Activated CD8-positive, alpha-beta T cell treated with anti-CD3 and anti-CD28 coated beads, Interleukin-2, amount 10 ng/mL, durations not matched to agents 7 days and 5 days (primary cell): ENCODE data around the gene MYO7B. TPM values are rescaled to one million over a fixed set of nuclear protein-coding genes. Genes with fewer than 3 reads are reported as not detected.

Experiments
- ATAC-seq: fragments of 150-1000 bp; cut with Tn5 transposase; one replicate; pipeline ENCODE4 v1.10.0; 2021; ENCODE audit warnings: moderate library complexity
- CTCF ChIA-PET: fragments of 350-600 bp; sonication (Branson Sonifier 250); formaldehyde crosslinking; loops from one replicate; lab custom pipeline; 2021; ENCODE audit warnings: antibody characterized with exemption; lab: Charles Lee
- POLR2A ChIA-PET: fragments of 350-600 bp; sonication (Branson Sonifier 250); formaldehyde crosslinking; loops from one replicate; lab custom pipeline; 2021; ENCODE audit warnings: antibody characterized with exemption; lab: Charles Lee
- DNase-seq: peaks from one replicate; pipeline ENCODE4 v3.0.0-alpha.2; 2020
- H3K27ac Mint-ChIP-seq: one replicate; pipeline ENCODE4 v1.8.0; 2021; ENCODE audit warnings: mild to moderate bottlenecking, mixed read lengths
- H3K27me3 Mint-ChIP-seq: one replicate; pipeline ENCODE4 v1.8.0; 2021; ENCODE audit warnings: low read depth, mixed read lengths
- H3K36me3 Mint-ChIP-seq: one replicate; pipeline ENCODE4 v1.8.0; 2021; ENCODE audit warnings: low read depth, mixed read lengths
- H3K4me1 Mint-ChIP-seq: one replicate; pipeline ENCODE4 v1.8.0; 2021; ENCODE audit warnings: low read depth, mixed read lengths
- H3K4me3 Mint-ChIP-seq: one replicate; pipeline ENCODE4 v1.8.0; 2021; ENCODE audit warnings: mild to moderate bottlenecking, mixed read lengths
- H3K9me3 Mint-ChIP-seq: one replicate; pipeline ENCODE4 v1.8.0; 2022; ENCODE audit warnings: mixed read lengths; ENCODE audit not compliant: insufficient read depth
- total RNA-seq, 2 experiments: library from RNA; stranded (reverse); gene quantifications; one replicate each; pipeline ENCODE4 v1.2.3, GENCODE V29; 2021

The MYO7B gene
- total RNA-seq, 2 experiments from 2014 or later, result 0.82 to 1.2 TPM

- H3K4me1 Mint-ChIP-seq, result peaks cover 3% of the 10 kb centered on the region
Measured at GRCh38 chr2:127591221-127591923, 55.9 kb downstream of the MYO7B start.

GRCh38 chr2:127592761-127593227 lies 57.3 kb downstream of the MYO7B start:
- Mint-ChIP-seq H3K27ac (no peak overlapping the region), H3K4me1 (peaks cover 3% of the 10 kb centered on the region), H3K9me3 (no peaks in the 10 kb centered on the region), H3K4me3 (no peak overlapping the region), H3K27me3 (peaks cover 2% of the 10 kb centered on the region), H3K36me3 (no peaks in the 10 kb centered on the region)
- ChIA-PET POLR2A (interaction anchor here (0.5 kb wide), 1 partner anchor 852 kb away, joined by 3 read pairs; no protein-coding TSS in a partner anchor), CTCF (interaction anchor here (0.8 to 5.2 kb wide), 3 partner anchors 10 to 58 kb away, joined by 3 to 174 read pairs (median 48); no protein-coding TSS in a partner anchor)
- ATAC-seq (no peak), DNase-seq (no peak)

More at GRCh38 chr2:127591221-127591923, 55.9 kb downstream of the MYO7B start:
- H3K4me3 Mint-ChIP-seq, result no peak overlapping the region
- CTCF ChIA-PET, result interaction anchor here (0.6 to 5.2 kb wide), 56 partner anchors 8 to 710 kb away, joined by 3 to 174 read pairs (median 5); partner anchors contain the start of genes GPR17, IWS1, LIMS2 and MAP3K2
- H3K27me3 Mint-ChIP-seq, result peaks cover 2% of the 10 kb centered on the region
- H3K36me3 Mint-ChIP-seq, result no peaks in the 10 kb centered on the region
- ATAC-seq (peak; percentile 94), DNase-seq (peak; percentile 75)
- no peaks in the 10 kb centered on the region for H3K9me3 Mint-ChIP-seq
- POLR2A ChIA-PET, result interaction anchor here (0.7 to 1.3 kb wide), 6 partner anchors 57 to 112 kb away, joined by 3 to 5 read pairs (median 4); partner anchors contain the start of gene IWS1
- H3K27ac Mint-ChIP-seq, result no peak overlapping the region

GRCh38 chr2:127593228-127594115 lies 58.0 kb downstream of the MYO7B start:
- POLR2A ChIA-PET, result interaction anchor here (1.1 kb wide), 1 partner anchor 47 kb away, joined by 4 read pairs; no protein-coding TSS in a partner anchor
- Mint-ChIP-seq H3K27ac (no peak overlapping the region), H3K9me3 (no peaks in the 10 kb centered on the region), H3K36me3 (no peaks in the 10 kb centered on the region), H3K27me3 (peaks cover 2% of the 10 kb centered on the region), H3K4me1 (peaks cover 3% of the 10 kb centered on the region), H3K4me3 (no peak overlapping the region)
- no peak for DNase-seq
- CTCF ChIA-PET, result interaction anchor here (0.8 to 5.2 kb wide), 3 partner anchors 10 to 57 kb away, joined by 3 to 174 read pairs (median 48); no protein-coding TSS in a partner anchor
- no peak for ATAC-seq

GRCh38 chr2:127594116-127594591 lies 58.7 kb downstream of the MYO7B start:
- H3K4me3 Mint-ChIP-seq, result no peak overlapping the region
- ChIA-PET CTCF (interaction anchor here (1.8 to 5.2 kb wide), 3 partner anchors 9 to 57 kb away, joined by 6 to 174 read pairs (median 48); no protein-coding TSS in a partner anchor), POLR2A (interaction anchor here (1.1 kb wide), 1 partner anchor 46 kb away, joined by 4 read pairs; no protein-coding TSS in a partner anchor)
- H3K27ac Mint-ChIP-seq, result no peak overlapping the region
- H3K9me3 Mint-ChIP-seq, result no peaks in the 10 kb centered on the region
- DNase-seq (no peak), ATAC-seq (no peak)
- peaks cover 2% of the 10 kb centered on the region for H3K27me3 Mint-ChIP-seq
- peaks cover 3% of the 10 kb centered on the region for H3K4me1 Mint-ChIP-seq
- no peaks in the 10 kb centered on the region for H3K36me3 Mint-ChIP-seq

- Mint-ChIP-seq H3K36me3 (no peaks in the 10 kb centered on the region), H3K4me3 (no peak overlapping the region), H3K27ac (no peak overlapping the region), H3K27me3 (peaks cover 7% of the 10 kb centered on the region), H3K4me1 (no peaks in the 10 kb centered on the region), H3K9me3 (no peaks in the 10 kb centered on the region)
- DNase-seq (no peak), ATAC-seq (no peak)
- CTCF ChIA-PET, result interaction anchor here (1.4 to 1.8 kb wide), 2 partner anchors 9 to 53 kb away, joined by 4 to 5 read pairs; no protein-coding TSS in a partner anchor
- POLR2A ChIA-PET, result no interaction called here
Measured at GRCh38 chr2:127596311-127597045, 61.0 kb downstream of the MYO7B start.

- DNase-seq, result no peak
- ChIA-PET CTCF (interaction anchor here (1.8 kb wide), 1 partner anchor 8 kb away, joined by 4 read pairs; no protein-coding TSS in a partner anchor), POLR2A (no interaction called here)
- H3K27me3 Mint-ChIP-seq, result peaks cover 7% of the 10 kb centered on the region
- H3K4me1 Mint-ChIP-seq, result no peaks in the 10 kb centered on the region
- H3K9me3 Mint-ChIP-seq, result no peaks in the 10 kb centered on the region
- no peak overlapping the region for H3K4me3 Mint-ChIP-seq
- H3K36me3 Mint-ChIP-seq, result no peaks in the 10 kb centered on the region
- no peak overlapping the region for H3K27ac Mint-ChIP-seq
- no peak for ATAC-seq
Measured at GRCh38 chr2:127597046-127597983, 61.8 kb downstream of the MYO7B start.

- no peaks in the 10 kb centered on the region for H3K9me3 Mint-ChIP-seq
- DNase-seq, result no peak
- ChIA-PET POLR2A (no interaction called here), CTCF (no interaction called here)
- H3K4me1 Mint-ChIP-seq, result no peaks in the 10 kb centered on the region
- H3K36me3 Mint-ChIP-seq, result peaks cover 2% of the 10 kb centered on the region
- peaks cover 7% of the 10 kb centered on the region for H3K27me3 Mint-ChIP-seq
- H3K27ac Mint-ChIP-seq, result no peak overlapping the region
- H3K4me3 Mint-ChIP-seq, result no peak overlapping the region
- no peak for ATAC-seq
Measured at GRCh38 chr2:127597984-127598380, 62.5 kb downstream of the MYO7B start.

GRCh38 chr2:127598711-127599110 lies 63.2 kb downstream of the MYO7B start:
- no peak overlapping the region for H3K27ac Mint-ChIP-seq

GRCh38 chr2:127599211-127599610 lies 63.7 kb downstream of the MYO7B start:
- ATAC-seq (no peak), DNase-seq (no peak)
- no peaks in the 10 kb centered on the region for H3K9me3 Mint-ChIP-seq
- H3K27me3 Mint-ChIP-seq, result peaks cover 7% of the 10 kb centered on the region
- peaks cover 2% of the 10 kb centered on the region for H3K4me1 Mint-ChIP-seq
- POLR2A ChIA-PET, result no interaction called here
- H3K27ac Mint-ChIP-seq, result no peak overlapping the region
- no peak overlapping the region for H3K4me3 Mint-ChIP-seq
- CTCF ChIA-PET, result interaction anchor here (1.2 to 1.7 kb wide), 3 partner anchors 9 to 51 kb away, joined by 3 to 8 read pairs (median 6); no protein-coding TSS in a partner anchor
- peaks cover 3% of the 10 kb centered on the region for H3K36me3 Mint-ChIP-seq

More at GRCh38 chr2:127598711-127599110, 63.2 kb downstream of the MYO7B start:
- no peak overlapping the region for H3K4me3 Mint-ChIP-seq
- H3K4me1 Mint-ChIP-seq, result no peaks in the 10 kb centered on the region
- DNase-seq (no peak), ATAC-seq (no peak)
- H3K9me3 Mint-ChIP-seq, result no peaks in the 10 kb centered on the region
- H3K27me3 Mint-ChIP-seq, result peaks cover 7% of the 10 kb centered on the region
- CTCF ChIA-PET, result interaction anchor here (1.2 to 1.7 kb wide), 3 partner anchors 8 to 52 kb away, joined by 3 to 8 read pairs (median 6); no protein-coding TSS in a partner anchor
- H3K36me3 Mint-ChIP-seq, result peaks cover 3% of the 10 kb centered on the region
- POLR2A ChIA-PET, result no interaction called here

- Mint-ChIP-seq H3K27ac (no peak overlapping the region), H3K4me3 (no peak overlapping the region), H3K27me3 (no peaks in the 10 kb centered on the region), H3K9me3 (no peaks in the 10 kb centered on the region), H3K4me1 (peaks cover 18% of the 10 kb centered on the region), H3K36me3 (peaks cover 3% of the 10 kb centered on the region)
- POLR2A ChIA-PET, result no interaction called here
- DNase-seq (no peak), ATAC-seq (no peak)
- CTCF ChIA-PET, result interaction anchor here (2.0 to 6.0 kb wide), 2 partner anchors 9 to 13 kb away, joined by 4 to 48 read pairs; no protein-coding TSS in a partner anchor
Measured at GRCh38 chr2:127604986-127605385, 69.5 kb downstream of the MYO7B start.
